ENCODE data around the gene ITIH3. TPM values are rescaled to one million over a fixed set of nuclear protein-coding genes. Genes with fewer than 3 reads are reported as not detected.

Gene ITIH3
- total RNA-seq, 1 experiment from 2014 or later = 0.67 TPM

- H3K4me3 ChIP-seq (ENCODE audit: low read depth in 2 of 2, low read length in 2 of 2) = no peak overlapping the region
- POLR2A ChIA-PET = no interaction called here
Measured at GRCh38 chr3:52790741-52791140, 3.9 kb upstream of the ITIH3 start.

GRCh38 chr3:52791366-52791765, 3.2 kb upstream of the ITIH3 start:
- intact Hi-C loops (cut with micrococcal nuclease; ENCODE audit: unreplicated experiment) (no loop called here), in situ Hi-C loops (cut with HindIII; ENCODE audit: low pct_unique_long_range_greater_than_20kb, low sequenced_read_pairs) (no loop called here)
- H3K36me3 ChIP-seq (ENCODE audit: control insufficient read depth, insufficient read depth, low read length) = no peaks in the 10 kb centered on the region
- BruUV-seq (replicated peaks) = no TSS peak
- H3K27ac ChIP-seq (ENCODE audit: low read length) = no peak overlapping the region
- no peaks in the 10 kb centered on the region for H3K9me3 ChIP-seq (ENCODE audit: control insufficient read depth, insufficient read depth, low read depth, low read length)
- no peak for TF ChIP-seq CTCF (IDR thresholded peaks at IDR 0.05)
- TF ChIP-seq SIN3A (IDR thresholded peaks at IDR 0.05; ENCODE audit: borderline replicate concordance, insufficient read depth, low read depth, low read length) = no peak
- no peak for TF ChIP-seq TCF7L2 (IDR thresholded peaks at IDR 0.05; ENCODE audit: low read depth, low read length)
- no peak for TF ChIP-seq REST (IDR thresholded peaks at IDR 0.05; ENCODE audit: insufficient read depth in 1 of 2, low read depth in 2 of 2, low read length in 1 of 2)
- no peak for TF ChIP-seq POLR2AphosphoS5 (IDR thresholded peaks at IDR 0.05; ENCODE audit: low read depth, low read length)
- ChIA-PET POLR2A (no interaction called here), CTCF (no interaction called here)
- no peak overlapping the region for H3K4me3 ChIP-seq (ENCODE audit: low read depth in 2 of 2, low read length in 2 of 2)
- DNase-seq (ENCODE audit: low read depth, low spot score) (no peak), ATAC-seq (no peak)
- H3K4me1 ChIP-seq (ENCODE audit: control insufficient read depth, insufficient read depth, low read length) = no peaks in the 10 kb centered on the region
- no peaks in the 10 kb centered on the region for H3K27me3 ChIP-seq (ENCODE audit: control insufficient read depth, insufficient read depth, low read length)

More at GRCh38 chr3:52790741-52791140, 3.9 kb upstream of the ITIH3 start:
- intact Hi-C loops (cut with micrococcal nuclease; ENCODE audit: unreplicated experiment) (no loop called here), in situ Hi-C loops (cut with HindIII; ENCODE audit: low pct_unique_long_range_greater_than_20kb, low sequenced_read_pairs) (no loop called here)
- Histone ChIP-seq H3K27me3 (ENCODE audit: control insufficient read depth, insufficient read depth, low read length) (no peaks in the 10 kb centered on the region), H3K9me3 (ENCODE audit: control insufficient read depth, insufficient read depth, low read depth, low read length) (no peaks in the 10 kb centered on the region), H3K27ac (ENCODE audit: low read length) (no peak overlapping the region), H3K36me3 (ENCODE audit: control insufficient read depth, insufficient read depth, low read length) (no peaks in the 10 kb centered on the region), H3K4me1 (ENCODE audit: control insufficient read depth, insufficient read depth, low read length) (no peaks in the 10 kb centered on the region)
- ATAC-seq (no peak), DNase-seq (ENCODE audit: low read depth, low spot score) (no peak)
- no TSS peak for BruUV-seq (replicated peaks)
- CTCF ChIA-PET = no interaction called here
- no peak for TF ChIP-seq SIN3A (IDR thresholded peaks at IDR 0.05; ENCODE audit: borderline replicate concordance, insufficient read depth, low read depth, low read length)
- TF ChIP-seq POLR2AphosphoS5 (IDR thresholded peaks at IDR 0.05; ENCODE audit: low read depth, low read length) = no peak
- no peak for TF ChIP-seq REST (IDR thresholded peaks at IDR 0.05; ENCODE audit: insufficient read depth in 1 of 2, low read depth in 2 of 2, low read length in 1 of 2)
- TF ChIP-seq TCF7L2 (IDR thresholded peaks at IDR 0.05; ENCODE audit: low read depth, low read length) = no peak
- TF ChIP-seq CTCF (IDR thresholded peaks at IDR 0.05) = no peak
